Stromal cell of bone marrow (primary cell): ENCODE measurements around the gene MICALL2.
A peak's percentile ranks its signal among the peaks of the same experiment; 100 is the strongest.

Source experiments
- DNase-seq: peaks from one replicate; pipeline ENCODE4 v3.0.0-alpha.2; 2012; ENCODE audit warnings: low read depth

The MICALL2 gene

GRCh38 chr7:1458683-1459511 is at the start of gene MICALL2:
TSS of gene MICALL2 (minus strand) at chr7:1459470. CDS start at chr7:1459326, 144 bp downstream.
- DNase-seq = peak; percentile 78

- DNase-seq = no peak
Observed at GRCh38 chr7:1508277-1508758, 49.0 kb upstream of the MICALL2 start.

GRCh38 chr7:1505731-1506550 is 46.7 kb upstream of the MICALL2 start:
- DNase-seq = no peak

- peak; percentile 83 for DNase-seq
Observed at GRCh38 chr7:1503816-1504775, 44.8 kb upstream of the MICALL2 start, which contains the start of gene INTS1. TSS of gene INTS1 (minus strand) at chr7:1504389. CDS start at chr7:1503960, 429 bp downstream.

GRCh38 chr7:1503390-1503789 is 44.1 kb upstream of the MICALL2 start:
- DNase-seq = no peak

GRCh38 chr7:1502845-1503244 is 43.6 kb upstream of the MICALL2 start:
- DNase-seq = no peak

- DNase-seq = no peak
Observed at GRCh38 chr7:1501487-1502270, 42.4 kb upstream of the MICALL2 start.

GRCh38 chr7:1500064-1500807 is 41.0 kb upstream of the MICALL2 start:
- DNase-seq = no peak

GRCh38 chr7:1499367-1500029 is 40.2 kb upstream of the MICALL2 start:
- DNase-seq = no peak

- no peak for DNase-seq
Observed at GRCh38 chr7:1498370-1499305, 39.4 kb upstream of the MICALL2 start.

- no peak for DNase-seq
Observed at GRCh38 chr7:1497293-1497927, 38.1 kb upstream of the MICALL2 start.

GRCh38 chr7:1496531-1497292 is 37.4 kb upstream of the MICALL2 start:
- DNase-seq = no peak

GRCh38 chr7:1495564-1496242 is 36.4 kb upstream of the MICALL2 start:
- DNase-seq = no peak

- DNase-seq = no peak
Observed at GRCh38 chr7:1494866-1495563, 35.7 kb upstream of the MICALL2 start.

GRCh38 chr7:1494447-1494846 is 35.2 kb upstream of the MICALL2 start:
- no peak for DNase-seq

GRCh38 chr7:1493571-1493970 is 34.3 kb upstream of the MICALL2 start:
- DNase-seq = no peak
